Skin epidermis (tissue), 12 donors: ENCODE data around the gene BBS1.
"Not testable (repeated sequence)": the region's sequence is repeated elsewhere in the genome, so short reads cannot be mapped to it uniquely, and the experiment has no call there.

Experiments used
- H3K27ac ChIP-seq, 21 experiments: fragments of 200-600 bp; sonication (generic) in 11 of 21; one replicate each; pipeline ENCODE4 v1.5.0; 2020; ENCODE audit warnings: mild to moderate bottlenecking in 3 of 21, inconsistent platforms in 2 of 21, moderate library complexity in 2 of 21
- H3K4me3 ChIP-seq, 7 experiments: fragments of 200-600 bp; sonication (generic) in 2 of 7; one replicate each; pipeline ENCODE4 v1.5.0; 2020; ENCODE audit warnings: inconsistent platforms in 2 of 7, mild to moderate bottlenecking in 2 of 7, moderate library complexity in 1 of 7

BBS1 gene

GRCh38 chr11:66564538-66564937, 54.1 kb downstream of the BBS1 start:
- Histone ChIP-seq H3K4me3 (no peak overlapping the region), H3K27ac (no peak overlapping the region)

GRCh38 chr11:66564984-66565383, 54.5 kb downstream of the BBS1 start:
- H3K4me3 ChIP-seq: no peak overlapping the region

GRCh38 chr11:66566221-66566620, 55.8 kb downstream of the BBS1 start:
- Histone ChIP-seq H3K27ac (no peak overlapping the region), H3K4me3 (no peak overlapping the region)

More at GRCh38 chr11:66564984-66565383, 54.5 kb downstream of the BBS1 start:
- no peak overlapping the region for H3K27ac ChIP-seq

GRCh38 chr11:66567787-66568123, 57.3 kb downstream of the BBS1 start:
- peak overlapping the region; percentile 44 to 69 (median 58) for H3K4me3 ChIP-seq

GRCh38 chr11:66568124-66568916, 57.9 kb downstream of the BBS1 start, which contains the start of gene CTSF:
TSS of gene CTSF (minus strand) at chr11:66568606. CDS start at chr11:66568486, 120 bp downstream.
- Histone ChIP-seq H3K27ac (peak within 1 kb of the TSS in 14 of 21 experiments; percentile 1 to 78 (median 42)), H3K4me3 (peak within 1 kb of the TSS; percentile 44 to 69 (median 58))

More at GRCh38 chr11:66567787-66568123, 57.3 kb downstream of the BBS1 start:
- H3K27ac ChIP-seq: peak overlapping the region in 10 of 21 experiments; percentile 1 to 78 (median 42)

- H3K27ac ChIP-seq: no peak overlapping the region
These were observed 58.6 kb downstream of the BBS1 start for GRCh38 chr11:66569076-66569475.

GRCh38 chr11:66570079-66570849, 59.8 kb downstream of the BBS1 start:
- Histone ChIP-seq H3K4me3 (no peak overlapping the region), H3K27ac (no peak overlapping the region)

More at GRCh38 chr11:66569076-66569475, 58.6 kb downstream of the BBS1 start:
- no peak overlapping the region for H3K4me3 ChIP-seq

GRCh38 chr11:66570850-66571180, 60.4 kb downstream of the BBS1 start:
- no peak overlapping the region for H3K27ac ChIP-seq

GRCh38 chr11:66579017-66579606, 68.7 kb downstream of the BBS1 start:
- H3K27ac ChIP-seq: no peak overlapping the region
- H3K4me3 ChIP-seq: no peak overlapping the region

More at GRCh38 chr11:66570850-66571180, 60.4 kb downstream of the BBS1 start:
- no peak overlapping the region for H3K4me3 ChIP-seq

- no peak overlapping the region for H3K27ac ChIP-seq
- no peak overlapping the region for H3K4me3 ChIP-seq
These were observed 70.4 kb downstream of the BBS1 start for GRCh38 chr11:66580803-66581202.

GRCh38 chr11:66581261-66581660, 70.8 kb downstream of the BBS1 start:
- H3K27ac ChIP-seq: no peak overlapping the region
- no peak overlapping the region for H3K4me3 ChIP-seq

- not testable (repeated sequence) for H3K4me3 ChIP-seq, H3K27ac ChIP-seq
These were observed 72.2 kb downstream of the BBS1 start for GRCh38 chr11:66582565-66583147.
